ENCODE data around the gene RGMA. TPM values are rescaled to one million over a fixed set of nuclear protein-coding genes. Genes with fewer than 3 reads are reported as not detected.
A peak's percentile ranks its signal among the peaks of the same experiment; 100 is the strongest.

RGMA gene
- total RNA-seq = 10 to 100 TPM in 1 of 4 donors, 1 to 10 TPM in 3; 2.4 to 10.3 (median 6.0) TPM

- Histone ChIP-seq H3K27me3 (no peaks in the 10 kb centered on the region), H3K4me3 (replicated peaks in 1 of 3) (peak within 1 kb of the TSS in 1 of 3 donors; percentile 34), H3K4me1 (peaks cover 0 to 18% of the 10 kb centered on the region in 2 donors), H3K9me3 (no peaks in the 10 kb centered on the region), H3K27ac (no peak within 1 kb of the TSS), H3K36me3 (no peaks in the 10 kb centered on the region)
- peak; percentile 5 to 13 for DNase-seq
- TF ChIP-seq CTCF (IDR thresholded peaks at IDR 0.05) = no peak
- no peak for TF ChIP-seq POLR2A (IDR thresholded peaks at IDR 0.05)
- 6 to 8% methylated on average over 17 to 22 of the region's 92 CpGs for WGBS, 2 donors
- intact Hi-C loops (cut with DNase I) = no loop called here
Measured at GRCh38 chr15:93088981-93089726, at the start of gene RGMA. RGMA (minus strand) TSS chr15:93089211; CDS start chr15:93088932, 279 bp downstream.

- no peaks in the 10 kb centered on the region for H3K9me3 ChIP-seq
- H3K27me3 ChIP-seq = no peaks in the 10 kb centered on the region
- intact Hi-C loops (cut with DNase I) = no loop called here
- H3K27ac ChIP-seq = no peak overlapping the region
- 75 to 85% methylated on average over 7 of the region's 7 CpGs for WGBS, 2 donors
- no peak overlapping the region for H3K4me3 ChIP-seq (replicated peaks in 1 of 3)
- TF ChIP-seq POLR2A (IDR thresholded peaks at IDR 0.05) (no peak), CTCF (IDR thresholded peaks at IDR 0.05) (no peak)
- DNase-seq = no peak
- no peaks in the 10 kb centered on the region for H3K36me3 ChIP-seq
- no peaks in the 10 kb centered on the region for H3K4me1 ChIP-seq
Measured at GRCh38 chr15:93136606-93137005, 47.6 kb upstream of the RGMA start.

- Histone ChIP-seq H3K9me3 (no peaks in the 10 kb centered on the region), H3K27me3 (no peaks in the 10 kb centered on the region), H3K4me1 (no peaks in the 10 kb centered on the region), H3K27ac (no peak overlapping the region), H3K4me3 (replicated peaks in 1 of 3) (no peak overlapping the region), H3K36me3 (no peaks in the 10 kb centered on the region)
- WGBS, 2 donors = 67 to 69% methylated on average over 3 of the region's 3 CpGs
- TF ChIP-seq CTCF (IDR thresholded peaks at IDR 0.05) (no peak), POLR2A (IDR thresholded peaks at IDR 0.05) (no peak)
- no peak for DNase-seq
- intact Hi-C loops (cut with DNase I) = no loop called here
Measured at GRCh38 chr15:93135997-93136397, 47.0 kb upstream of the RGMA start.

DNA sequence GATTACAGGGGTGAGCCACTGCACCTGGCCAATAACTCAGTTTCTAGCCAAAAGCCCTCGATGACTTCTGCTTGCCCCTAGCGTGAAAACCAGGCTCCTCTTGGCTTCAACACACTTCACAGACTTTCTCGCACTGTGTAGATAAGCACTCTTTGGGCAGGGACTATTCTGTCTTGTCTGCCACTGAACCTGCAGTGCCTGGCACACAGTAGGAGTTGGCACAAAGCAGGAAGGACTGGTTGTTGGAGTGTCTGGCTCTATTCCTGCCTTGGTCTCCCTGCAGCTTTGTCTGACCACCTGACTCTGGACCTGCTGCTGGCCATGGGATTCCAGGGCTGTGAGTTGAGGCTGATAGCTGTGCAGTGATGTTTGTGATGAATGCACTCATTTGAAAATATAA is 46.4 kb upstream of the RGMA start:
- no peak for DNase-seq
- intact Hi-C loops (cut with DNase I) = no loop called here
- no peaks in the 10 kb centered on the region for H3K27me3 ChIP-seq
- H3K27ac ChIP-seq = no peak overlapping the region
- no peaks in the 10 kb centered on the region for H3K36me3 ChIP-seq
- no peaks in the 10 kb centered on the region for H3K4me1 ChIP-seq
- no peak for TF ChIP-seq CTCF (IDR thresholded peaks at IDR 0.05)
- no peak for TF ChIP-seq POLR2A (IDR thresholded peaks at IDR 0.05)
- 91 to 95% methylated on average over 3 of the region's 3 CpGs for WGBS, 2 donors
- no peaks in the 10 kb centered on the region for H3K9me3 ChIP-seq
- H3K4me3 ChIP-seq (replicated peaks in 1 of 3) = no peak overlapping the region

DNA sequence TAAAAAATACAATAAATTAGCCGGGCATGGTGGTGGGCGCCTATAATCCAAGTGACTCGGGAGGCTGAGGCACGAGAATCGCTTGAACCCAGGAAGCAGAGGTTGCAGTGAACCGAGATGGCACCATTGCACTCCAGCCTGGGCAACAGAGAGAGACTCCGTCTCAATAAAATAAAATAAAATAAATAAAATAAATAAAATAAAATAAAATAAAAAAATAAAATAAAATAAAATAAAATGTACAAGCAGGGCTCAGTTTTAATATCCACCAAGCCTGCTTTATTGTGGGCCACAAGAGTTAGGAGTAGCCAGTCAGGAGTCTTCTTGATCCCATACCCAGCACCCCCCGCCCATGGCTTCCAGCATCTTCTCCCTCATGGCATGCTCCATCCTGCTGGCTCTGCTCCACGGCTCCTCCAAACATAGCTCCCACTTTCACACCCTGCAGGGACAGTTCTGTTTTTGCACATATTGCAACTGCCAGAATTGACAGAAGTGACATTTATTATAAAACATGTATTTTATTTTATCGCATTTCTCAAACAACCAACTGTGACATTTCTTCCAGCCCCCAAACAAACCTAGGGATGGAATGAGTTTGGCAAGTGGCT is 42.6 kb upstream of the RGMA start:
- intact Hi-C loops (cut with DNase I) = no loop called here
- WGBS, 2 donors = 94% methylated on average over 10 of the region's 10 CpGs
- no peak overlapping the region for H3K4me3 ChIP-seq (replicated peaks in 1 of 3)
- H3K27ac ChIP-seq = no peak overlapping the region
- H3K27me3 ChIP-seq = no peaks in the 10 kb centered on the region
- no peaks in the 10 kb centered on the region for H3K36me3 ChIP-seq
- no peaks in the 10 kb centered on the region for H3K4me1 ChIP-seq
- no peak for TF ChIP-seq CTCF (IDR thresholded peaks at IDR 0.05)
- TF ChIP-seq POLR2A (IDR thresholded peaks at IDR 0.05) = no peak
- no peak for DNase-seq
- no peaks in the 10 kb centered on the region for H3K9me3 ChIP-seq
